ENCODE measurements around the gene DIPK1B.
"Not testable (repeated sequence)": the region's sequence is repeated elsewhere in the genome, so short reads cannot be mapped to it uniquely, and the experiment has no call there.

Gene DIPK1B

DNA sequence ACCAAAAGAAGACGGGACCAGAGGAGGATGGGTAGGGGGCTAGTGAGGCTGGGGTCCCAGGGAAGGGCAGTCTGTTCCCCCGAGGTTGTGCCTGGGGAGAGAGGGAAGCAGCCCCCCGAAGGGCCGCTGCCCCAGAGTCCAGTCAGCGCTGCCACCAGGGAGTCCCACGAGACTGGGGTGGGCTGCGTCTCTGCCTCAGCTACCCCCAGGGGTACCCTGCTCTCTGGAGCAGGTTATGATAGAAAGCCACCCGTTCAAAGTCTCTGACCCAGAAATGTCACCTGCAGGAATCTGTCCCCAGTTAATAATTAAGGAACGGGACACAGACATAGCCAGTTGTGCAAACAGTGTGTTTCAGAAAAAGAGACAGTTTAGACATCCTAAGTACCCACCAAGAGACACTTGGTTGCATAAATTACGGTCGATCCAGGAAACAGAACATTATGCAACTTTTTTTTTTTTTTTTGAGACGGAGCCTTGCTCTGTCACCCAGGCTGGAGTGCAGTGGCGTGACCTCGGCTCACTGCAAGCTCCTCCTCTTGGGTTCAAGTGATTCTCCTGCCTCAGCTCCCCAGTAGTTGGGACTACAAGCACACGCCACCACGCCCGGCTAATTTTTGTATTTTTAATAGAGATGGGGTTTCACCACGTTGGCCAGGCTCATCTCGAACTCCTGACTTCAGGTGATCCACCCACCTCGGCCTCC, 14.4 kb upstream of the DIPK1B start:
- no peak for DNase-seq (ENCODE audit: low read depth in 1 of 2, low spot score in 1 of 2)

DNA sequence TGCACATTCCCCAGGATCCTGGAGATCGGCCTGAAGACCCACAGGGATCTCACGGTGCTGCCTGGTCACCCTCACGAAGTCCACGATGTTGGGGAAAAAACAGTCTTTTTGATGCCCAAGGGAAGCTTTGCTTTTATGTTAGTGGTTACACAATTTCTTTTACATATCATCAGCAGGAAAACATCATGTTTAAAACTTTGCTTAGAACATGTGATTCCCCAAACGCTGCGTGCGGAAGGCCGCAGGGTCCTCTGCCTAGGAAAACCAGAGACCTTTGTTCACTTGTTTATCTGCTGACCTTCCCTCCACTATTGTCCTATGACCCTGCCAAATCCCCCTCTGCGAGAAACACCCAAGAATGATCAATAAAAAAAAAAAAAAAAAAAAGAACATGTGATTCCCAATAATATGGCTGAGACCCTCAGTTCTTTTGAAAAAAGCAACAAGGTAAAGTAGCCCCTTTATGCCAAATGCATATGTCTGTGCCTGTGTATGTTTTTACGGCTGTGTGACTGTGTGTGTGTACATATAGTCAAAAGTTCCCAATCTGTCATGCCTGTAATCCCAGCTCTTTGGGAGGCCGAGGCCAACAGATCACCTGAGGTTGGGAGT, 13.6 kb upstream of the DIPK1B start:
- no peak for DNase-seq (ENCODE audit: low read depth in 1 of 2, low spot score in 1 of 2)

DNA sequence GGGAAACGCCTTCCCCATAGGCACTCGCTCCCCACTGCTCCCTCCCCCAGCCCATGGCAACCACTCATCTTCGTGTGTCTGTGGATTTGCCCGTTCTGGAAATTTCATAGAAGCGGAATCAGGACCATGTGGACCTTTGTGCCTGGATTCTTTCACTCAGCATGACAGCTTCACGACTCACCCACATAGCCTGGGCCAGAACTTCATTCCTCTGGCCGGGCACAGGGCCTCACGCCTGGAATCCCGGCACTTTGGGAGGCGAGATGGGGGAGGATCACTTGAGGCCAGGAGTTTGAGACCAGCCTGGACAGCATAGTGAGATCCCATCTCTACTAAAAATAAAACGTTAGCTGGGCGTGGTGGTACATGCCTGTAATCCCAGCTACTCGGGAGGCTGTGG, 12.1 kb upstream of the DIPK1B start:
- DNase-seq (ENCODE audit: low read depth in 1 of 2, low spot score in 1 of 2): no peak

DNA sequence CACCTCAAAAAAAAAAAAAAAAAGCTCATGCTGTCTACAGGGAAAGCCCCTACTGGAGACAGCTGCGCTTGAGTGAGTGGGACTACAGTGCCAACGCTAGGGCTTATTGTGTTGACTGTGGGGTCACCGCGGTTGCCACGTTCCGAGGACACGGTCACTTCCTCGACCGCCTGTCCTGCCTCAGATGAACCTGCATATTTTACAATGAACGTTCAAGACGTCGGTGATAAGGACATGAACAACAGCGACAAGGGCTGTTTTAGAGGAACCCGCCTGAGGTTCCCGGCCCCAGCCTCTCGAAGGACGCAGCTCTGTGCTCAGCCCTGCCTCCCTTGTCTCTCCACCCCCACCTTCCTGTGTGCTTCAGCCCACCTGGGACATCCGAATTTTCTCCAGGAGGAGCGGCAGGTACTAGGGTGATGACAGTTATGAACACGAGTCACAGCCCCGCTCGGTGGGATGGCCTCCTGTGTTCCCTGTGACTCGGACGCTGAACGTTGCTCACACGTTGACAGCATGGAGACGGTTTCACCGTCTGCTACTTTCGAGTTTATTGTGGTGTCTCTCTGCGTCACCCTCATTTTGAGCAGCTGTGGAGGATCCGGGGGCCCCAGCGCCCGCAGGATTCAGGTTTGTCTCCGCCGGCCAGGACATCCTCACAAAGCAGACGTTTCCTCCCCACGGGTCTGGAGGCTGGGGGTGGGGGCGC, 11.3 kb upstream of the DIPK1B start:
- peak; percentile 50 to 72 for DNase-seq (ENCODE audit: low read depth in 1 of 2, low spot score in 1 of 2)

DNA sequence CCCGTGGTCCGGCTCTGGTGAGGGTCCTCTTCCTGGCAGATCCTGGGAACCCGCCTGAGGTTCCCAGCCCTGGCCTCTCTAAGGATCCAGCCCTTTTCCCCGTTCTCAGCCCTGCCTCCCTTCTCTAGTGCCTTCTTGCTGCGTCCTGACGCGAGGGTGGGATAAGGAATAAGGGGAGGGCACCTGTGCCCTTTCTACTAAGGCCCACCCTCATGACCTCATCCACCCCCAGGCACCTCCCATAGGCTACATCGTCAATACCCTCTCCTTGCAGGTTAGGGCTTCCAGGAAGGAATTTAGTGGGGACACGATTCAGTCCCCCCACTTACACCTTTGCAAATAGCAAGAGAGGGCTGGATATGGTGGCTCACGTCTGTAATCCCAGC, 10.7 kb upstream of the DIPK1B start:
- no peak for DNase-seq (ENCODE audit: low read depth in 1 of 2, low spot score in 1 of 2)

DNA sequence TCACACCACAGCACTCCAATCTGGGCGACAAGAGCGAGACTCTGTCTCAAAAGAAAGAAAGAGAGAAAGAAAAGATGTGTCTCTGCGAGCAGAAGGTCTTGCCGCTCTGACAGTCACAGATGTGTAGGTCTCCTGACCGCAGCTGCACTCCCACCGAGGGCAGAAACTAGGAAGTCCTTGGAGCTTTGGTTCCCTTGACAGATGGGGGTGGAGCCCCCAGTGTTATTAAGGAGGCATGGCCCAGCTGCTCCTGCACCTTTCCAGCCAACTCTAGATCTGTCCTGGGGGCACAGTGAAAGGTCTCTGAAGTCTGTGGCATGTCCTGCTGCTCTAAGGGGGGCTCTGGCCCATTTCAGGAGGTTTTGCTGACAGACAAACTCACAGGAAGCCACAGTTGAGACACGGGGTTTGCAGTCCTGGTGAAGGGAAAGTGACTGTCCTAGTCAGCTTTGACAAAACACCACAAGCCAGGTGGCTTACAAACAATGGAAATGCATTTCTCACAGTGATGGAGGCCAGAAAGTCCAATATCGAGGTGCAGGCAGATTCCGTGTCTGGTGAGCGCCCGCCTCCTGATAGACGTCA, 9.0 kb upstream of the DIPK1B start:
- no peak for DNase-seq (ENCODE audit: low read depth in 1 of 2, low spot score in 1 of 2)

DNA sequence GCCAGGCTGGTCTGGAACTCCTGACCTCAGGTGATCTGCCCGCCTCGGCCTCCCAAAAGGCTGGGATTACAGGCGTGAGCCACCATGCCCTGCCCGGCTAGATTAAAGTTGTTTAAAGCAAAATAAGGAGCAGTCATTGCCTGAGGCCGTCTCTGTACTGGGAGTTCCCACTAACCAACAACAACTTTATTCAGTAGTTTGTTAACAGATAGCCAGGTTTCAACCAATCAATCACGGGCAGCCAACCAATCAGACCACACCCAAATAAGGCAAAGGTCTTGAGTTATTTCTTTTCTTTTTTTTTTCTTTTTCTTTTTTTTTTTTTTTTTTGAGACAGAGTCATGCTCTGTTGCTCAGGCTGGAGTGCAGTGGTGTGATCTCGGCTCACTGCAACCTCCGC, 7.6 kb upstream of the DIPK1B start:
- not testable (repeated sequence) for DNase-seq (ENCODE audit: low read depth in 1 of 2, low spot score in 1 of 2)

DNA sequence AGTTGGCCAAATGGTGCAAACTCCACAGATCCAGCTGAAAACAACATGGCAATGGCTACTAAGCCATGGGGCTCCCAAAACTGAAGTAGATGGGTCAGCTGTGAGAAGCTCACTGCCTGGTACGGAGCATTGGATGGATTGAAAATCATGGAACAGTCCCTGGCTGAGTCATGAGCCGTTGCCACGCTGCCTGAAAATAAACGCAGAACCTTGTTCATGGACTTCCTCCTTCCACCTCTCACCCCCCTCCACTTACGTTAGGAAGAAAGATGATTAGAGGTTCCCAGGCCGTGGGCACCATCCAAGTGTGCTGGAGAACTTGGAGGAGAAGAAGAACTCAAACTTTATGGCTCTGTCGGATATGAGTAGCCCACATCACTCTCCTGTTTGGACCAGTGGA, 6.8 kb upstream of the DIPK1B start:
- no peak for DNase-seq (ENCODE audit: low read depth in 1 of 2, low spot score in 1 of 2)

DNA sequence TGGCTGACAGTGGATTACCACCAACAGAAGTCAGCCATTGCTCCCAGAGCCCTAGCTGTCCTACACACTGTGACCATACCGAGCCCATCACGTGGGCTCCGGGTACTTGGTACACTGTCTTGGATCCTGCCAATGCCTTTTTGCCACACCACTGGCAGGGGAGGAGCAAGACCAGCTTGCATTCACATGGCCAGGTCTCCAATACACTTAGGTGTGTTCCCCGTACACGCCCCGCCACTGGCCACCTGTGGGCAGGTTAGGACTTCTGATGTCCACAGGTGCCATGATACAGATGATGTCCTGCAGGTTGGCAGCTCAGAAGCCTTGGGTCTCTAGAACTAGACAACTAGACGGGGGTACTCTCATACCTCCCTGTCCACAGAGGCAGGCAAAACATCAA, 5.4 kb upstream of the DIPK1B start:
- no peak for DNase-seq (ENCODE audit: low read depth in 1 of 2, low spot score in 1 of 2)

DNA sequence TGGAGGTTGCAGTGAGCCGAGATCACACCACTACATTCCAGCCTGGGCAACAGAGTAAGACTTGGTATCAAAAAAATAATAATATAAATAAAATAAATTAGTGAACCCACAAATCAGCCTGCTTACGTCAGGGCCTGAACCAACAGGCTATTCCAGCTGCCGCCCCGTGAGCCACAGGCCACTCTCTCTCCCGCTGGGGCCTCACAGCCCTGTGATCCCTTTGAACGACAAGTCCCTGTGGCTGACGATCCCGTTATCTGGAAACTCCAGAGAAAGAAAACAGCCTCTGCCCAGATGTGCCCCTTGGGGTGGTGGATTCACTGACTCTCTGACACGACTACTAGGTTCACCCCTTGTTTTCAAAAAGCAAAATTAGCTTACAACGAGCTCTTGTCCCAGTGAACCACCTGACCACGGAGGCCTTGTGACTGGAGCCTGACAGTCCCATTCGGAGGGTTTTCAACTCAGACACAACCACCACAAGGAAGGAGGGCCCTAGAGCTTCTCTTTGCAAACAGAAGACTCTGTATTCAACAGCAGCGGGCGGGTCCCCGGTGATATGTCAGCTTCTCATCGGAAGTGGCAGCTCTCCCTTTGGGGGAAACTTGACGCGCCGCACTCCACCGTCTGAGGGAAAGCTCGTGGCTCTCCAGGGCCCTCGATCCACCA, 4.4 kb upstream of the DIPK1B start:
- DNase-seq (ENCODE audit: low read depth in 1 of 2, low spot score in 1 of 2): no peak

DNA sequence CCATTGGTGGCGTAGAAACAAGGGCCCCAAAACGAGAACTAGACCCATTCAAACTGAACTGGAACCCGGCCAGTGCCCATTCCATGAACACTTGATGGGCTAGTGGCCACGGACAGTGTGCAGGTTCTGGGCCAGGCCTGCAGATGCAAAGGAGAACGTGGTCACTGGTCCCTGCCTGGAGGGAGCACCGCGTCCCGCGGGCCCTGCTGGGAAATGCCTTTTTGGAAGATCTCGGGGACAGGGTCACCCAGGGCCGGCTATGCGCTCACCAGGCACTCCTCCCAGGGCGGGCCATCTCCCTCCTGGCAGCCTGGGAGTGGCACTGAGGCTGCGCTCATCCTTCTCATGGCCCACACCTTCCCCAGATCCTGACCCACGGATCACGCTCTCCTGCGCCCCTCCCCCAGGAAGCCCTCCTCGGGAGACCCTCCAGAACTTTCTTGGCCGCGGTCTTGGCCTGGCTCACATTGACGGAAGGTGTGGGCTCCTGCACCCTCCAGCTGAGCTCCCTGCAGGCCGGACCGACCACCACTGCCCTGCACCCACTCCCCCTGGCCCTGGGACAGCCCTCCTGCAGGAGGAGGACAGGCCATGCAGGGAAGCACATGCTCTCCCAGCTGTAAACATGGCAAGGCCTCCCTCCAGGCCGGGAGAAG, 2.8 kb upstream of the DIPK1B start:
- no peak for DNase-seq (ENCODE audit: low read depth in 1 of 2, low spot score in 1 of 2)

DNA sequence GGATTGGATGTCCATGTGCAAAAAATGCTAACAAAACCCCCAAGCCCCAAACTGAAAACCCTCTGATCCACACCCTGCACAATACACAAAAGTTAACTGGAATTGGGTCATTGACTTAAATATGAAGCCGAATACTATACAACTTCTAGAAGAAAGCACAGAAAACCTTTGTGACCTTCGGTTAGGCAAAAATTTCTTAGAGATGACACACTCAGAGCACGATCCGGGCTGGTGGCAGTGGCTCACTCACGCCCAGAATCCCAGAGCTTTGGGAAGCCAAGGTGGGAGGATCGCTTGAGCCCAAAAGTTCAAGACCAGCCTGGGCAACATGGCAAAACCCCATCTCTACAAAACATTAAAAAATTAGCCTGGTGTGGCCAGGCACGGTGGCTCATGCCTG, 1.8 kb upstream of the DIPK1B start:
- no peak for DNase-seq (ENCODE audit: low read depth in 1 of 2, low spot score in 1 of 2)

DNA sequence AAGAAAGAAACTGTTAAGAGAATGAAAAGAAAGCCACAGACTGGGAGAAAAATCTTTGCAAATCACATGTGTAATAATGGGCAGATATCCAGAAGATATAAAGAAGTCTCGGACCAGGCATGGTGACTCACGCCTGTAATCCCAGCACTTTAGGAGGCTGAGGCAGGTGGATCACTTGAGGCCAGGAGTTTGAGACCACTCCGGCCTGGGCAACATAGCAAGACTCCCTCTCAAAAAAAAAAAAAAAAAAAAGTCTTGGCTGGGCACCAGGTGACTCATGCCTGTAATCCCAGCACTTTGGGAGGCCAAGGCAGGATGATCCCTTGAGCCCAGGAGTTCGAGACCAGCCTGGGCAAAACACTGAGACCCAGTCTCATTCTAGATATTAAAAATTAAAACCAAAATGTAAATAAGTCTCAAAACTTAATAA, 1.1 kb upstream of the DIPK1B start:
- not testable (repeated sequence) for DNase-seq (ENCODE audit: low read depth in 1 of 2, low spot score in 1 of 2)

DNA sequence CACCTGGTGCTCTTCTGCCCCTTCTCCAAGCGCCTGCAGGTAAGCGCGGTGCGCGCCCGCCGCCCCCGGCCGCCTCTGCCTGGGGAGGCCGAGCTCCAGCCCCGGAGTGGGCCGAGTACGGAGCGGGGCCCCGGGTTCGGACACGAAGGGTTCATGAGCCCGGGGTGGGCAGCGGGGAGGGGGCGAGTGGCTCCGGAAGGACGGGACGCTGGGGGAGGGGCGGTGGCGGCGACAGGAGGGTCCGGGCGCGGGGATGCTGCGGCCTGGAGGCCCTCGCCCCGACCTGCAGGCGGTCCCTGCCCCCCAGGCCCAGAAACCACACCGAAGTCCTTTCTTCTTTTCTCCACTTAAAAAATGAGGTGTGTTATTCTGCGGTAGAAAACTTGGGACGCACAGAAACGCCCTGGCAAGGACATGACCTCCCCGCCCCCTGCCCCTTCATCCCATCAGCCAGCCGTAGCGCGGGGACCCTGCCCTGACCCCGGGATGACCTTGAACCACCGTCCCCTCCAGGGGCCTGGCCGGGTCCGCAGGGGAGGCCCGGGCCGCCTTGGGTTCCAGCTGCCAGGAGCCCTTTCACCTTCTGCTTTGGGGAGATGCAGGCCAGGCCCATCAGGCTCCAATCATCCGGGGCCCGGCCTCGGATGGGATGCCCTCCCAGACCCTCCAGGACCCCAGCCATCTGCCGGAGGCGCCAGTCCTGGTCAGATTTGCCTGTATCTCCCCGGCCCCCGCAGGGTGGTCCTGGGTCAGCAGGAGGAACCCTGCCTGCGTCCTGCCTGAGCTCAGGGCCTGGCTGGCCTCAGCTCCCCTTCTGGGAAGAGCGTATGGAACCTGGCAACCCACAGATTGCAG, 545 bp downstream of the DIPK1B start:
- no peak for DNase-seq (ENCODE audit: low read depth in 1 of 2, low spot score in 1 of 2)

DNA sequence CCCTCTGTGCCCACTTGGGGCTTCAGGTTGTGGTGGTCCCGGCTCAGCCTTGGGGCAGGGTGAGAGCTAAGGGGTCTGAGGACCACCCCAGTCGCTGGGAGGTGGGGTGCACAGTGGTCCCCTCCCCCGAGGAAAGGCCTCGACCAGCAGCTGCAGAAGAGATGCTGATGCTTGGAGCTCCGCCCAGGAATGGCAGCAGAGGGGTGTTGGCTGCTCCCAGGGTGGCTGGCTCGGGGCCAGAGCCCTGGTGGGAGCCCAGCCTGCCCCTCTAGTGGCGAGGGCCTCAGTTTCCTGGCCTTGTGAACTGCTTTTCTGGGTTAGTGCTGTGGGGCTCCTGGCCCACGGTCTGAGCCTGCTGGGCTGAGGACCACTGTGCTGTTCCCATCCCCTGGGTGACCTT, 1.2 kb downstream of the DIPK1B start:
- DNase-seq (ENCODE audit: low read depth in 1 of 2, low spot score in 1 of 2): no peak

DNA sequence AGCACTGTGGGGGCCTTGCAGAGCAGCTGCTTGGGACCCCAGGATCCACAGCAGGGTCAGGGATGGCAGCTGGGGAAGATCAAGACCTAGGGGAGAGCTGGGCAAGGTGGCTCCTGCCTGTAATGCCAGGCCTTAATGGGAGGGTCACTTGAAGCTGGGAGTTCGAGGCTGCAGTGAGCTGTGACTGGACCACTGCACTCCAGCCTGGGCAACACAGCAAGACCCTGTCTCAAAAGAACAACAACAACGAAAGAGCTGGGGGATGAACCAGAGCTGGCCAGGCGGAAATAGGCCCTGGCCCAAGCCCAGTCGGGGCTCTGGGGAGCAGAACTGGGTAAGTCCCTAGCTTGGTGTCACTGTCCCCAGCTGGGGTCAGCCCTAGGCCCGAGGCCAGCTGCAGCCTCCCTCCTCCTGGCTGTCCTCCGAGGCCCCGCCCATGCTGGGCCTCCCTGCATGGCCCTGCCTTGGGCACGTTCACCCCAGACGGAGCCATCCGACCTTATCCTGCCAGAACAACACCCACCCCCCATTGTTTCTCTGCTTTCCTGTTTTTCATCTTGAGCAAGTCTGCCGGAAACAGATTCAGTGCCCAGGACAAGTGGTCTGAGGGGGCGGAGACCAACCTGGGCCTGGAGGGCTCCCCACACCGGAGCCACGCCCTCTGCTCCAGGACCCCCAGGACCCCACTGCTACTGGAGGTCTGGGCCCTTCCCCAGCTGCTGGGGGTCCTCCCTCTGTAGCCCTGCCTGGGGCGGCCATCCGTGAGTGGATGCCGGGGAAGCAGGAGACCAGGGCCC, 1.9 kb downstream of the DIPK1B start:
- no peak for DNase-seq (ENCODE audit: low read depth in 1 of 2, low spot score in 1 of 2)

DNA sequence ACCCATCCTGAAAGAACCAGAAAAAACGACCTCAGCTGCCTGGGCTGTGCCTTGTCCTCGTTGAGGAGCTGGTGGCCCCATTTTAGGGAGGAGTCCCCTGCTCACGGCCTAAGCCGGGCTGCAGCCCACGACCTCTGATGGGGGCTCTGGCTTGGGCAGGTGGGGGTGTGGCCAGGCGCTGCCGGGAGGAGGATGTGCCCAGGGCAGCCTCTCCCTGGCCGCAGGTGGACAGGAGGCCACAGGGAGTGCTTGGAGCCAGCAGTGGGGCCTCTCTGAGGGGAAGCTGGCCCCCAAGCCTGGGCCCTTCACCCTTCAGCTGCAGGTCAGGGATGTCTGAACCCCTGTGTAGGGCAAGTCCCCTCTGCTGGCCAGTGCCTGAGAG, 2.5 kb downstream of the DIPK1B start:
- DNase-seq (ENCODE audit: low read depth in 1 of 2, low spot score in 1 of 2): no peak

DNA sequence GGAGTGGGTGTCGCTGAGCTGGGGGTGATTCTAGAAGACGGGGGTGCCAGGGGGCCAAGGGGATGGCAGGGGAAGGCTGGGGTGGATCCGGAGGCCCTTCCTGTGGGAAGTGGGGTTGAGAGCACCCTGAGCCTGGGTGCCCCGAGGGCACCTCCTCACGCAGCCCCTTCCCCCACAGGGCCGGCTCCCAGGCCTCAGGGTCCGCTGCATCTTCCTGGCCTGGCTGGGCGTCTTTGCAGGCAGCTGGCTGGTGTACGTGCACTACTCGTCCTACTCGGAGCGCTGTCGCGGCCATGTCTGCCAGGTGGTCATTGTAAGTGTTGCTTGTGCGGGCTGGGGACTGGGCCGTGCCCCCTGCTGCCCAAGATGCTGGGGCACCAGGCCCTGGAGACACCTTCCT, 5.0 kb downstream of the DIPK1B start:
- no peak for DNase-seq (ENCODE audit: low read depth in 1 of 2, low spot score in 1 of 2)

All from activated CD4-positive, alpha-beta T cell treated with anti-CD3 and anti-CD28 coated beads, Interleukin-2, amount 50 U/mL, for 24 hours (primary cell).